ENCODE measurements around the gene LHFPL3.

GRCh38 chr7:104553074-104553473, 224.7 kb downstream of the LHFPL3 start:
- TF ChIP-seq CTCF (IDR thresholded peaks at IDR 0.05) (no peak), POLR2A (IDR thresholded peaks at IDR 0.05) (no peak)

Measured in Peyer's patch (tissue), 4 donors.